Activated T-cell treated with anti-CD3 and anti-CD28 coated beads, Interleukin-2, amount 50 U/mL, for 48 hours (primary cell): ENCODE measurements around the gene ENOX1.
"Not testable (repeated sequence)": the region's sequence is repeated elsewhere in the genome, so short reads cannot be mapped to it uniquely, and the experiment has no call there.

Experiments used
- DNase-seq, 2 experiments: peaks; one replicate each; pipeline ENCODE4 v3.0.0-alpha.2; 2020

Gene ENOX1

GRCh38 chr13:43415903-43416391 is 370.8 kb downstream of the ENOX1 start:
- not testable (repeated sequence) for DNase-seq

DNA sequence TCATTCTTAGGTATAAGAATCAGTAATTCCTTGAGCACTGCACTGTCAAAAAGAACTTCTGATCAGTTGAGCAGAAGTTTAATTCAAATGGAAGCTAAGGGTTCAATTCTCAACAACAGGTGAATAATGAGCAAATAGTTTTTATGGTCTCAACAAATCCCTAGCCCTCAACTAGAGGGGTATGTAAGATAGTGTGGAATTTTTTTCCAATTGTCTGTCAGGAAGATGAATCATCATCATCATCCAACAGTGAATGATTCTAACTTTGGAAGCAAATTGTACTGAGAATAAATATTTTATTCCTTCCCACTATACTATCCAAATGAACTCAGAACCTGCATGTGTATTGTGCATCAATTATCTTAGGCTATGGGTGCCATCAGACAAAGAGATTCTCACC is 372.7 kb downstream of the ENOX1 start:
- DNase-seq = no peak

DNA sequence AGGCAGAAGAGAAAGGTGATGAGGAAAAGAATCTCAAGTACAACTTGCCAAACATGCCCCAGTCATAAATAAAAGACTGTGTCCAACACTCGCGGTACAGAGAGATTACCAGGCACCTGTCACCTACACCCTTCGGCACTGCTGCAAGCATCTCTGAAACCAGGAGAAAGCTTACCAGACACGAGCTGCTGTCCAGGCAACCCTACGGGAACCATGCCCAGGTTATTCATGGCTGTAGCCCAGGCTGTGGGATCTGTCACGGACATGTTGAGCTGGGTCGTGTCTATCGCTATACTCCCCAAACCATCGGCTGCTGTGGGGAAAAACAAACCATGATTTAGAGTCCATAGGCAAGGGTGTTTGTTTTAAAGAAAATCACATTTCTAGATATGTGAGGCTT is 375.0 kb downstream of the ENOX1 start:
- DNase-seq = no peak

GRCh38 chr13:43411211-43411610 is 375.6 kb downstream of the ENOX1 start:
- no peak for DNase-seq

DNA sequence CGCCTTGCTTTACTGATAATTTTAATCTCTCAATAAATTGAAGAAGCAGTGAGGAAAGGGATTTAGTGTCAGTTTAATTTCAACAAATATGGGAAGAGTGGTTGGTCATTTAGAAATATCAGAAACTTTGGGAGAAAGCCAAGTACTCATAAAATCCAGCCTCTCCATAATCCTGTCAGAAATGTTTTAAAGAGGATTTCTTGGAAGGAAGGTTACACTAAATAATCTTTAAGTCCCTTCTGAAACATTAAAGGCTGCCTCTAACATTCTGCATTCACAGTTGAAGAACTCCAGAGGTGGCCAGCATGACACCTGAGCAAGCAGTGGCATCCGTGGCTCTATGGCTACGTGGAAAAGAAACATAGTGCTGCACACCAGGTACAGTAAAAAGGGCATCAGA is 378.5 kb downstream of the ENOX1 start:
- DNase-seq = no peak

DNA sequence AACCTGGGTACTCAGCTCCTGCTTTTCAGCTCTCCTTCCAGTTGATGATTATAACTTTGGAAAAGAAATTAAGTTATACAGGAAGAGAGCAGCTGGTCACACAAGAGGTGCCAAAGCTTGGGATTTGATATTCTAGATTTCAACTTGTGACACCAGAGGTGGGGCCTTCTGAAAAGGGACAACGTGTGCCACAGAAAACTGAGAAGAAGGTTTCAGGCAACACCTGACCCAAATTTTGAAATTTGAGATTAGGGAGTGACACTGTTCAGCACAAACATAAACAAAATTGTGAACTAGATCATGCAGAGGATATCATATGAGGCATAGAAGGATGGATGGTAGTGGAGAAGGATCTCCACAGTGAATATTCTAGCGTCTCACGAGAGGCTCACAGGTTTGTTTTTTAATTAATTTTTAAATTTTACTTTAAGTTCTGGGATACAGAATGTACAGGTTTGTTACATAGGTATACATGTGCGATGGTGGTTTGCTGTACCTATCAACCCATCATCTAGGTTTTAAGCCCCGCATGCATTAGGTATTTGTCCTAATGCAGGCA is 379.7 kb downstream of the ENOX1 start:
- DNase-seq = no peak

DNA sequence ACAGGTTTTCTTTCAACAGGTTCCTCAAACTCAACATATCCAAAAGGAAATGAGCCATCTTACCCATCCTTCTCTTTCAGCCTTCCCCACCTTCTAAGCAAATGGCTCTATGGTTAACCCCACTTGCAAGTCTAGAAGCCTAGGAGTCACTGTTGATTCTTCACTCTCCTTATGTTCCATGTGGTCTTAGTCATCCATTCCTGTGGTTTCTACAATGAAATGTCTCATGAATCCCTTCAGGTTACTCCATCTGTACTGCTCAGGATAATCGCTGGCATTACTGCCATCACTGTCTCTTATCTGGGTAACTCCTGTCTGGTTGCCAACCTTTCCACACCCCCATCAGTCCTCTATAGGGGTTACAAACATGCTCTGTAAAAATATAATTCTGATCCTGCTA is 381.3 kb downstream of the ENOX1 start:
- no peak for DNase-seq

GRCh38 chr13:43402380-43402779 is 384.4 kb downstream of the ENOX1 start:
- no peak for DNase-seq

DNA sequence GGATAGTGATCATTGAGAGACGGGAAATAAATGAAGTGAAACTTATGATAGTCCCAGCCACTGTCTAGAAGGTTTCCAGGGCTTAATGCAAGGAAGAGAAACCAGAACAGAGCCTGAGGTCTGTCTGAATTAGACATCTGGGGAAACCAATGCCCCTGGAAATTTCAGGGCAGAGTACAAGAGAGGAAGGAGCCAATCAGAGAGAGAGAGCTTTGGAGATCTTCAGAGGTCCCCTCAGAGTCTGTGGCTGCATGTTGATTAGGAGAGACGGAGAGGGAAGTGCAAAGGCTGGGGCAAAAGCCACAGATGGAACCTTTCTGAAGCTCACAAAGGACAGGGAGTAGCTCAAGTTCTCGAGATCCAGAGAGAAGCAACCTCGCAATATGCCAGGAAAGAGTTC is 385.4 kb downstream of the ENOX1 start:
- no peak for DNase-seq

GRCh38 chr13:43397111-43397510 is 389.7 kb downstream of the ENOX1 start:
- DNase-seq = no peak

- DNase-seq = no peak
Measured at GRCh38 chr13:43391036-43391435, 395.7 kb downstream of the ENOX1 start.

DNA sequence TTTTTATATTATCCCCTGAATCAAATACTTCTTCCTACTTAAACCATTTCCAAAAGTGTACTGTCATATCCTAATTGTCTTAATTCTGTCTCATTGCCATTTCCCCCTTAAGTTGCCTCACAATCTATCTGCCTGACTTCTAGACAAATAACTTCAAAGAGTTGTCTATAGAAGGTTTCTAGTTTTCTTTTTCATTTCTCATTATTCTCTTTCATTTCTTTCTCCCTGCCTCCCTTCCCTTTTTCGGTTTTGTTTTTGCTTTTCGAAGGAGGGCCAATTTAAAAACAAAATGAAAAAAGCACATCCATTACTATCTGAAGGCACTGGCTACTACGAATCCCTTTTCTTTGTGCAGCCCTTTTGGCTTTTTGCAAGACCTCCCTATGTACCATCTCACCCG is 396.2 kb downstream of the ENOX1 start:
- DNase-seq = no peak

DNA sequence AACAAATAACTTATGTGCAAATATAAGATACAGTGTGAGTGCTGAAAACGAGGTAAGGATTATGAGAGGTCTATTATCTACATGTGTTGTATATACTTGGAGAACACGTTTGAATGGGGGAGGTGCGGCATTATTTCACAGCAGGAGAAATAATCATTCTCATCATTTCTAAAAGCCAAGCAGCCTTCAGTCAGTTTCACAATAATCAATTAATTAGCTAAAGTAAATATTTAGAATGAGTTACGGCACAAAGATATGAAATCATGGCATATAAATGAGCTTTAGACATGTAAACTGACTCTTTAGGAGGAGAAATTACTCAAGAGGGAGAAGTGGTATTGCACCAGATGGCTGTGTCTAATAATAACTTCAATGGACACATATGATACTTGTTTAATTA is 396.8 kb downstream of the ENOX1 start:
- DNase-seq = no peak

DNA sequence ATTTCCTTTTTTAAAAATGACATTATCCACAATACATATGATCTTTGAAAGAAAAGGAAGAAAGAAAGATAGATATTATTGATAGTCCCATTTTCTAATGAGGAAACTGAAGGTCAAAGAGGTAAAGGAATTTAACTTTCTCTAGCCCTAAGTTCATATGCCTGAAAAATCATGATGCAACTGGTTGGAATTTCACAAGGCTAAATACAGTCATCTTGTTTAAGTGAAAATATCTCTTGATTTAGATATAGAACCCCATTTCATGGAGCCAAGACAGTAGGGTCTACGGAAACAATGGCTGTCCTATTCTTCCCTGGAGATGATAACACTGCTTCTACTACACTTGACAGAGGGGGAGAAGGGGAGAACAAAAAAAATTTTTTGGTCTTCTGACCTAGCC is 397.2 kb downstream of the ENOX1 start:
- no peak for DNase-seq

- DNase-seq = no peak
Measured at GRCh38 chr13:43388282-43389034, 398.3 kb downstream of the ENOX1 start.

GRCh38 chr13:43387880-43388279 is 398.9 kb downstream of the ENOX1 start:
- no peak for DNase-seq

DNA sequence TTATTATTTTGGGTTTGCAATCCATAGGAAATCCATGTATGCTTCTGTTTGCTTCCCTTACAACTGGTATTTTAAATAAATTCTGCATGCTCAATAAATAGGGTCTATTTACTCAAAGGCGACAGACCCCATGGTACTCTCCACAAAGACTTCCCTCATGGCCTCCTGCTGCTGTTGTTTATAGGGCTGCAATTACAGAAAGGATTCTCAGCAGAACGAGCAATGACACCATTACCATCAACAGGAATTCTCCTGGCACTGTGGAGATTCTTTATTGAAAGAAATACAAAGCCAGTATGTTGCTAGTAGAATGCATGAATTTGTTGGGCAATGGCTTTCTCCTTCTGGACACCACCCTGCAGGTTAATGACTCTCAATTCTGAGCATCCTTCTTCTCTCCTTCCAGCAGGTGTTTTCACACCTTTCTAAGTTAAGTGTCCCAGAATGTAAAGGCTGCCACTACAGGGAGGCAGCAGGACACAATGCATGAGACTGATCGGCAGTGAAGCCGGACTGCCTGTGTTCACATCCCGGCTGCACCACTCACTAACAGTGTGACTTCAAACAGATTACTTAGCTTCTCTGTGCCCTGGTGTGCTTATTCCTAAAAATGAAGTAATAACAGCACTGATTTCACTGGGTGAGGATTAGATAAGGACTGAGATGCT is 403.1 kb downstream of the ENOX1 start:
- DNase-seq = no peak

- DNase-seq = no peak
Measured at GRCh38 chr13:43379738-43380137, 407.0 kb downstream of the ENOX1 start.

- no peak for DNase-seq
Measured at GRCh38 chr13:43377973-43378372, 408.8 kb downstream of the ENOX1 start.

DNA sequence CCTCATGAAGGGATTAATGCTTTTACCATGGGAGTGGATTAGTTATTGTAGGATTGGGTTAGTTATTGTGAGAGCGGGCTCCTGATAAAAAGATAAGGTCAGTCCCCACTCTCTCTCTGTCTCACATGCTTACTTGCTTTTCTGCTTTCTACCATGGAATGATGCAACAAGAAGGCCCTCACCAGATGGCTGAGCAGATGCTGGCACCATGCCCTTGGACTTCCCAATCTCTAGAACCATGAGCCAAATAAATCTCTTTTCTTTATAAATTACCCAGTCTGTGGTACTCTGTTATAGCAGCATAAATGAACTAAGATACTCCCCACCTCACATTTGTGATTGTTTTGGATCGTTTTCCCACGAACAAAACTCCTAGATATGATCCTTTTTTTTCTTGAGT is 409.6 kb downstream of the ENOX1 start:
- DNase-seq = no peak

DNA sequence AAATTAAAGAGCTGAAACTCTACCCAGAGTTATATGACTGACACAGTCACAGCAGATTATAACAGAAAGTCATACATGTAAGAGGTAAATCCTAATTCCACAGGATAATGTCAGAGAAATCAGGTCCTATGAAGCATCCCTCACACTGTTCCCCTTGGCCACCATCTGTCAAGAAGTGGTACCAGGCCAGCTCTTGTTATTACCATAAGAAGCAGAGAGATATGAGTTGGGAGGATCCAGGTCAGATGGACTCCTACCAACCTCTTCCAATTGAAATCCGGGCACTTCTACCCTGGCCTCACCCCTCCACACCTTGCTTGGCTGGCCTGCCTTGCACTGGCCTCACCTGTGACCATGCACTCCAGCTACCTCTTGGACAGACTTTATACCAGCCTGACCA is 410.2 kb downstream of the ENOX1 start:
- no peak for DNase-seq

- DNase-seq = no peak
Measured at GRCh38 chr13:43375797-43376465, 410.8 kb downstream of the ENOX1 start.

DNA sequence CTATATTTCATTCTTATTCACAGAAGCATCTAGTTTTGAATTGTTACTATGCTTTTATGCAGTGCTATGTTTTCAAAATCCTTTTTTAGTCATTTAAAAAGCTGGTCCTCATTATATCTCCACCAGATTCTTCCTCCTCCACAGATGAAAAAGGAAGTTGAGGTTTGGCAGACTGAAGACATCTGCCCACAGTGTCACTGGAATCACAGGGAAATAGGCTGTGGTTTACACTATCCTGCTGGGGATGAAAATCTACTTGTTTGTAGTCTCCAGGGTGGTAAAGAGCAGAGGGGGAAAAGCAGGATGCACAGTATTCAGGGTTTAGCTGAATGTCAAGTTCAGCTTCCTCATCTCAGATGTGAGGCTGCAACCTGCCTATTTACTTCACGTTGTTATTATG is 412.2 kb downstream of the ENOX1 start:
- DNase-seq = no peak

DNA sequence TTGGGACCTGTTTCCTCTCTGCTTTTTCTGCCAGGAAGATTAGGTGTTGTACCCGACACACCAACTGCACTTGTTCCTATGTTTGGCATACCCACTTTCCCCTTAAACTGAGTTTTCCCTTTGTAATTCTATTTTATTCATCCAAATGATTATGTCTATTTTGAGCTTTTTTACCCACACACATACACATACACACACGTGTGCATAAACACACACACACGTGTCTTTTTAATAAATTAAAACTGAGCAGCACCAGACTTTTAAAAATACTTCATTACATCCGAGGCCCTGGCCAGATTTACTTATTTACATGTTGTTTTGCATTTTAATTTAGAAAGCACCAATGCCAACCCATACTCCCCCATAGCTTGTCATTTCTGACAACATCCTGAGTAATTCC is 413.4 kb downstream of the ENOX1 start:
- DNase-seq = no peak
